GM18520 (cell line): Measurements from ENCODE around the gene RTL9.

ENCODE experiments used
- ATAC-seq: cut with Tn5 transposase; IDR thresholded peaks from one replicate; pipeline ENCODE4 v1.9.1; 2021; ENCODE audit not compliant: unreplicated experiment

RTL9 gene

GRCh38 chrX:110341189-110342035, 17.2 kb upstream of the RTL9 start:
- ATAC-seq = peak; percentile 70

GRCh38 chrX:110346681-110347080, 12.0 kb upstream of the RTL9 start:
- ATAC-seq = no peak

GRCh38 chrX:110359273-110359672, 625 bp downstream of the RTL9 start:
- no peak for ATAC-seq

GRCh38 chrX:110363244-110363643, 4.6 kb downstream of the RTL9 start:
- ATAC-seq = no peak

- no peak for ATAC-seq
Measured at GRCh38 chrX:110373310-110373709, 14.7 kb downstream of the RTL9 start.

GRCh38 chrX:110374559-110374958, 15.9 kb downstream of the RTL9 start:
- ATAC-seq = no peak

- no peak for ATAC-seq
Measured at GRCh38 chrX:110381216-110381615, 22.6 kb downstream of the RTL9 start.

- ATAC-seq = no peak
Measured at GRCh38 chrX:110383414-110383813, 24.8 kb downstream of the RTL9 start.

GRCh38 chrX:110384490-110384889, 25.8 kb downstream of the RTL9 start:
- no peak for ATAC-seq

- no peak for ATAC-seq
Measured at GRCh38 chrX:110389570-110389969, 30.9 kb downstream of the RTL9 start.

GRCh38 chrX:110391086-110391485, 32.4 kb downstream of the RTL9 start:
- ATAC-seq = no peak

- ATAC-seq = no peak
Measured at GRCh38 chrX:110394651-110395050, 36.0 kb downstream of the RTL9 start.

GRCh38 chrX:110395877-110396276, 37.2 kb downstream of the RTL9 start:
- no peak for ATAC-seq

GRCh38 chrX:110396735-110397134, 38.1 kb downstream of the RTL9 start:
- ATAC-seq = no peak

- no peak for ATAC-seq
Measured at GRCh38 chrX:110397339-110397738, 38.7 kb downstream of the RTL9 start.

- no peak for ATAC-seq
Measured at GRCh38 chrX:110397904-110398303, 39.3 kb downstream of the RTL9 start.

GRCh38 chrX:110399497-110399896, 40.8 kb downstream of the RTL9 start:
- no peak for ATAC-seq

- ATAC-seq = no peak
Measured at GRCh38 chrX:110399966-110400365, 41.3 kb downstream of the RTL9 start.

- ATAC-seq = no peak
Measured at GRCh38 chrX:110401135-110401534, 42.5 kb downstream of the RTL9 start.

GRCh38 chrX:110402091-110402849, 43.6 kb downstream of the RTL9 start:
- no peak for ATAC-seq

- no peak for ATAC-seq
Measured at GRCh38 chrX:110402850-110403221, 44.2 kb downstream of the RTL9 start.
